ENCODE measurements around the gene RPUSD4. TPM values are rescaled to one million over a fixed set of nuclear protein-coding genes. Genes with fewer than 3 reads are reported as not detected.

The RPUSD4 gene, protein sequence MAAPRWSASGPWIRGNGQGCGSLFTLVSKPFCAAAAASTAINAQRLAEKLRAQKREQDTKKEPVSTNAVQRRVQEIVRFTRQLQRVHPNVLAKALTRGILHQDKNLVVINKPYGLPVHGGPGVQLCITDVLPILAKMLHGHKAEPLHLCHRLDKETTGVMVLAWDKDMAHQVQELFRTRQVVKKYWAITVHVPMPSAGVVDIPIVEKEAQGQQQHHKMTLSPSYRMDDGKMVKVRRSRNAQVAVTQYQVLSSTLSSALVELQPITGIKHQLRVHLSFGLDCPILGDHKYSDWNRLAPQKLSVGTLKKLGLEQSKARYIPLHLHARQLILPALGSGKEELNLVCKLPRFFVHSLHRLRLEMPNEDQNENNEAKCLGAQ
- 22.5 and 31.6 TPM in 2 replicates for total RNA-seq

DNA sequence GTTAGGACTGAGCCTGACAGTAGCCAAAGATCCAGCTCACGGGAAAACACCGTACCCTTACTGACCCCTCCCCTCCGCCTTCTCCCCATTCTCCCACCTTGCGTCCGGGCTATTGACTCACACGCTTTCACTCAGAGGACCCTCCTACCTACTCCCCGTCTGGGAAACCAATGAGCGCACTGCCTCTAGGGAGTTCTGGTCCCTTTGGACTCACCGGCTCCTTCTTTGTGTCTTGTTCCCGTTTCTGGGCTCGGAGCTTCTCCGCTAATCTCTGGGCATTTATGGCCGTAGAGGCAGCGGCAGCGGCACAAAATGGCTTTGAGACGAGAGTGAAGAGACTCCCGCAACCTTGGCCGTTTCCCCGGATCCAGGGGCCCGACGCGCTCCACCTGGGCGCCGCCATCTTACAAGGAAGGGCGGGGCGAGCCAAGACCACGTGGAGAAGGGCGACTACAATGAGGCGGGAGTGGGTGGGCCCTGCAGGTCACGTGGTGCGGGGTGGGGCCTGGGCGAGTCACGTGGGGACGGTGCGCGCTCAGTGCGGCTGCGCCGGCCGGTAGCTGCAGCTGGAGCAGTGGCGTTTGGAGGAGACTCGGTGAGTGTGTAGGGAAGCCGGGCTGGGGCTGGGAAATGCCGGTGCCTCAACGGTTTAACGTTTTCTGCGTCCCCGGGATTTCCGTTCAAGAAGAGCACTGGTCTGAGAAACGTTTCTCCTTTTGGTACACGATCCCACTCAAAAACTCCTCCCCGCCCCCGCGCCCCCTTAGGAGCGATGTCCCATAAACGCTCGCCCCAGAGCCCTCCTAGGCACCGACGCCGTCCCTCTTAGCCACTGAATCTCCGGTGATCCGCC lies at the start of gene RPUSD4, which contains the start of gene FAM118B:
Gene RPUSD4, minus strand, starts transcription at position 415 of the 853 bp plus-strand sequence. Its CDS starts 12 bp downstream, at position 403.
Gene FAM118B, plus strand, starts transcription at position 547 of the 853 bp plus-strand sequence. CDS start 23,220 bp downstream, outside the sequence.

Other genes with a start within 250 kb of the RPUSD4 start
- gene CDON, start 148.8 kb downstream of the RPUSD4 start, total RNA-seq, result 31.1 and 55.9 TPM in 2 replicates
- 14.6 and 14.9 TPM in 2 replicates for gene FAM118B, start 132 bp upstream of the RPUSD4 start, total RNA-seq
- gene SRPRA, start 57.2 kb upstream of the RPUSD4 start, total RNA-seq, result 114 and 129 TPM in 2 replicates
- gene FOXRED1, start 57.5 kb upstream of the RPUSD4 start, total RNA-seq, result 10.1 and 13.2 TPM in 2 replicates
- 4.5 and 6.3 TPM in 2 replicates for gene TIRAP, start 71.4 kb upstream of the RPUSD4 start, total RNA-seq
- gene DCPS, start 92.4 kb upstream of the RPUSD4 start, total RNA-seq, result 7.9 and 10.5 TPM in 2 replicates
- gene ST3GAL4, start 144.0 kb upstream of the RPUSD4 start, total RNA-seq, result 35.0 and 35.1 TPM in 2 replicates

All from smooth muscle cell of the pulmonary artery (primary cell).